Measurements from ENCODE around the gene TRAF3IP1.

Gene TRAF3IP1

DNA sequence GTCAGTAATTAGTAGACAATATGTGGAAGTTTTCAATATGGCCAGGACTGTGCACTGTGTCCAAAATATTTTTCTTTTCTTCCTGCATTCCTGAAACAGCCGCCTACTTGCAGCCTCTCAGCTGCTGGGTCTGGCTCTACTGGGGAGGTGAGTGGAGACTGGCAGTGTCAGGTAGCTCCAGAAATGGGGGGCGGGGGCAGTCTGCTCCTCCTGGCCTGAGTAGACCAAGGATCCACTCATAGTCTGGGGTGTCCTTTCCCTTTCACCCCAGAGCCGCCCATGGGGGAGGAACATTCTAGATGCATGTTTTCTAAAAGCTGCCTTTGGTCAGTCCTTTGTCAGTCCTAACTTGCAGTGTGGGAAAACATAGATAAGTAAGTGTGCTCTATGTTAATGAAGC, 23.7 kb downstream of the TRAF3IP1 start:
- no peak overlapping the region for H3K4me3 ChIP-seq (ENCODE audit: low read depth, low read length)
- no peak for DNase-seq (ENCODE audit: low read depth, low spot score)
- POLR2A ChIA-PET = no interaction called here
- TF ChIP-seq, protein P1, sequence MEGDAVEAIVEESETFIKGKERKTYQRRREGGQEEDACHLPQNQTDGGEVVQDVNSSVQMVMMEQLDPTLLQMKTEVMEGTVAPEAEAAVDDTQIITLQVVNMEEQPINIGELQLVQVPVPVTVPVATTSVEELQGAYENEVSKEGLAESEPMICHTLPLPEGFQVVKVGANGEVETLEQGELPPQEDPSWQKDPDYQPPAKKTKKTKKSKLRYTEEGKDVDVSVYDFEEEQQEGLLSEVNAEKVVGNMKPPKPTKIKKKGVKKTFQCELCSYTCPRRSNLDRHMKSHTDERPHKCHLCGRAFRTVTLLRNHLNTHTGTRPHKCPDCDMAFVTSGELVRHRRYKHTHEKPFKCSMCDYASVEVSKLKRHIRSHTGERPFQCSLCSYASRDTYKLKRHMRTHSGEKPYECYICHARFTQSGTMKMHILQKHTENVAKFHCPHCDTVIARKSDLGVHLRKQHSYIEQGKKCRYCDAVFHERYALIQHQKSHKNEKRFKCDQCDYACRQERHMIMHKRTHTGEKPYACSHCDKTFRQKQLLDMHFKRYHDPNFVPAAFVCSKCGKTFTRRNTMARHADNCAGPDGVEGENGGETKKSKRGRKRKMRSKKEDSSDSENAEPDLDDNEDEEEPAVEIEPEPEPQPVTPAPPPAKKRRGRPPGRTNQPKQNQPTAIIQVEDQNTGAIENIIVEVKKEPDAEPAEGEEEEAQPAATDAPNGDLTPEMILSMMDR (IDR thresholded peaks at IDR 0.05; ENCODE audit: insufficient read depth, low read length, missing control alignments) = no peak
- CTCF ChIA-PET = interaction anchor here (0.6 to 1.5 kb wide), 5 partner anchors 8 to 273 kb away, joined by 3 to 6 read pairs (median 3); no protein-coding TSS in a partner anchor

DNA sequence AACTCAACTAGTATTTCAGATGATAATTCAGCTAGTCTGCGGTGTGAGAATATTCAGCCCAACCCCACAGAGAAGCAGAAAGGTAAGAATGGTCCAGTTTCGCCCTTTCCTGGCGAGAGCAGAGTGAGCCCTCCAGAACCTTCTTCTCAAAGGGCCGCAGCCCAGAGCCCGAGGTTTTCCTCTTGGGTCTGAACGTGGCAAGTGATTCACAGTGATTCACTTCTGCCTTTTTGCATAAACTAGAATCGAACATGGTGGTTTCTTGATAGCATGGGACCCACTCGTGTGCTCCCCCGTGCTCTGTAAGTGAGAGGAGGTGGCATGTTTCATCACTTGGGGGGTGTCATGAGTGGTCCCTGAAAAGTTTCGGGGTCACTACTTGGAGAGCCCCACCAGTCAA, 24.2 kb downstream of the TRAF3IP1 start:
- ChIA-PET CTCF (interaction anchor here (0.6 to 1.4 kb wide), 4 partner anchors 8 to 273 kb away, joined by 3 to 6 read pairs (median 4); no protein-coding TSS in a partner anchor), POLR2A (no interaction called here)
- DNase-seq (ENCODE audit: low read depth, low spot score) = no peak
- TF ChIP-seq, protein P1 (IDR thresholded peaks at IDR 0.05; ENCODE audit: insufficient read depth, low read length, missing control alignments) = no peak
- no peak overlapping the region for H3K4me3 ChIP-seq (ENCODE audit: low read depth, low read length)

DNA sequence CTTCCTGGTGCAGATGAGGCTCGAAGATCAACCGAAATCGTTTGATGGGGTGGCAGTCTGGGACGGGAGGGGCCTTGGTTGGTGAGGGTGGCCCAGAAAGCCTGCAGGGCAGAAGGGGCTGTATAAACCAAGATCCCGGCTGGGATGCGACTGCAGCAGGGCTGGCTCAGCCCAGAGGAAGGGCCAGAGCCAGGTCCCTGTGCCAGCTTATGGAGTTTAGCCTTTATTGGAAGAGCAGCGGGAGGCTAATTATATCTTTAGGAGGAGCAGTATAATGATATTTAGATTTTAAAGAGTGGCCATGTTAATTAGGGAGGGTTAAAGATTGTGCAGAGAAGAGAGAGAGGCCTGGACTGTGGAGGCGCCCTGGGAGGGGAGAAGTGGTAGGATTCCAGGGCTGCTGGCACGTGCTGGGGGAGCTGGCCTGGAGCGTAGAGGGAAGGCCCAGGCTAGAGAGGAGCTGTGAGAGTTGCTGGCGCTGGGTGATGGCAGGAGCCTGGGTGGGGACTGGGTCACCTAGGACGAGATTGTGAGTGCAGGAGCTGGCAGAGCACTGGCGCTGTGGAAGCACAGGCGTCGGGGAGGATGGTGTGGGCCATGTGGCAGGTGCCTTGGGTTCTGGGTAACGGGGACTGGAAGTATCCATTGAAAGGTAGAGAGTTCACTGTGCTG, 25.1 kb downstream of the TRAF3IP1 start:
- ChIA-PET CTCF (interaction anchor here (4.2 kb wide), 1 partner anchor 11 kb away, joined by 21 read pairs; no protein-coding TSS in a partner anchor), POLR2A (no interaction called here)
- TF ChIP-seq, protein P1 (IDR thresholded peaks at IDR 0.05; ENCODE audit: insufficient read depth, low read length, missing control alignments) = no peak
- no peak overlapping the region for H3K4me3 ChIP-seq (ENCODE audit: low read depth, low read length)
- no peak for DNase-seq (ENCODE audit: low read depth, low spot score)

DNA sequence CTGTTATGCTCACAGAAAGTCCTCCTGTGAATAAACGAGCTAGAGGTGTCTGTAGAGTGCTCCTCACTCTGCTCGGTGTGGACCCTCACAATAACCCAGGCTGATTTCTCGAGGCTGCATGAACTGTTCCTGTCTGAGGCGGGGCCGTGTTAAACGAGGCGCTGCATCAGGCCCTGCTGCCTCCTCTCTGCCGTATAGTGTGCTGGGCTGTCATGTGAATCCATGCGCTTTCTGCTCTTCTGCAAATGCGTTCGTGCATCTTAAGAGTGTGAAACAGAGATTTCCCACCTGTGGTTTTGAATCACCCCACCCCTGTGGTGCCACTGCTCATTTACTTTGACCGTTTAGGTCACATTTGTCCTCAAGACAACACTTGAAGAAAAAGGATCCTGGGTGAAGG, 26.2 kb downstream of the TRAF3IP1 start:
- no peak for DNase-seq (ENCODE audit: low read depth, low spot score)
- H3K4me3 ChIP-seq (ENCODE audit: low read depth, low read length) = no peak overlapping the region
- TF ChIP-seq, protein P1 (IDR thresholded peaks at IDR 0.05; ENCODE audit: insufficient read depth, low read length, missing control alignments) = no peak
- CTCF ChIA-PET = interaction anchor here (4.2 kb wide), 1 partner anchor 10 kb away, joined by 21 read pairs; no protein-coding TSS in a partner anchor
- POLR2A ChIA-PET = no interaction called here

DNA sequence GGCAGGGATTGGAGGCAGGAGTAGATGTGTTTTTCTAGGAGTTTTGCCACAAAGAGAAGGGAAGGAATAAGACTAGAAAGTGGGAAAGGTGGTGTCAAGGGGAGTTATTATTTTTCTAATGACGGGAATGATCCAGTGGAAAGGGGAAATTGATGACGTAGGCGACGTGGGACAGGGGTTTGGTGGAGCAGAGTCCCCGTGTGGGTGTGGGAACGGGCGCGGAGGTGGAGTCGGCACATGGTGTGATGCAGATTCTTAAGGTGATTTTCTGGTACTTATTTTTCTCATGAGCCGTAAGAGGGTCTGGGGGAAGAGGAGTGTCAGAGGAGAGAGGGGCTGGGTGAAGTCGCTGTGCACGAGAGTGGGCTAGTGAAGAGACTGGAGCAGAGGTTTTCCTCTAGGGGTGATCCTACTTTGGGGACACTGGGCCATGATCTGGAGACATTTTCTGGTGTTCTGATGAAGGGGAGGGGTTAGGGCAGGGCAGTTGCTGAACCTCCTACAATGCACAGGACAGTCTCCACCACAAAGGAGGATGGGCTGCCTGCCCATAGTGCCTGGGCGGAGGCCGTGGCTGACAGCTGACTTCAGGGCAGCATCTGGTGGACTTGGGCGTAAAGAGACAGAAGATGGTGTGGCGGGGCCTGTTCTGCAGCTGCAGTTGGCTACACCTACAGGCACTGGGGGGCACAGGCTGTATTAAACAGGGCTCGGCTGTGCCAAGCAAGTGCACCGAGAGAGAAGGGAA, 30.0 kb downstream of the TRAF3IP1 start:
- TF ChIP-seq, protein P1 (IDR thresholded peaks at IDR 0.05; ENCODE audit: insufficient read depth, low read length, missing control alignments) = no peak
- POLR2A ChIA-PET = no interaction called here
- H3K4me3 ChIP-seq (ENCODE audit: low read depth, low read length) = no peak overlapping the region
- DNase-seq (ENCODE audit: low read depth, low spot score) = no peak
- CTCF ChIA-PET = no interaction called here

DNA sequence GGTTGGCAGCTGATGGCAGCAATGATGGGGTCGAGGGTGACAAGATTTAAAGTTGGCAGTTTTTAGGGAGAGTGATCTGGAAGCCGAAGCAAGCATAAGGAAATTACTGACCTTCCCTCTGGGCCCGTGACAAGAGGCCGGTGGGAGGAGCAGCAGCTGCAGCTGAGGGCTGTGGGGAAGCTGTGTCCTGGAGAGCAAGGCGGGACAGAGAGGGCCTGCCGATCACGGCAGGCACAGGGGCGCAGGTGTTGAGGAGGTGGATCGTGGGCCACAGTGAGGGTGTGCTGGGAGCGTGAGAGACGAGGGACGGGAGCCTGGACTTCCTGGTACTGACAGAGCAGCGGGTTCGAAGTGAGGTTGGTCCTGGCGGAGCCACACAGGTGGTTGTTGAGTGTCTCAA, 31.0 kb downstream of the TRAF3IP1 start:
- POLR2A ChIA-PET = no interaction called here
- no peak overlapping the region for H3K4me3 ChIP-seq (ENCODE audit: low read depth, low read length)
- TF ChIP-seq, protein P1 (IDR thresholded peaks at IDR 0.05; ENCODE audit: insufficient read depth, low read length, missing control alignments) = no peak
- DNase-seq (ENCODE audit: low read depth, low spot score) = no peak
- CTCF ChIA-PET = no interaction called here
